Tibial artery (tissue), 4 donors: ENCODE measurements around the gene RYR2.

Source experiments
- DNase-seq, 2 donors: peaks; one replicate each; pipeline ENCODE4 v3.0.0-alpha.2; 2019
- H3K27ac ChIP-seq, 2 donors: fragments of 200-600 bp; sonication (generic) in 1 of 2; 1 replicate in 1 of 2; 2 replicates in 1 of 2; pipeline ENCODE4 v1.5.1; 2018 to 2019; ENCODE audit warnings: mild to moderate bottlenecking in 1 of 2
- H3K27me3 ChIP-seq, 2 donors: fragments of 200-600 bp; sonication (generic) in 1 of 2; one replicate each; pipeline versions ENCODE4 v1.5.1 to v1.6.0; 2016 to 2019
- H3K36me3 ChIP-seq, 3 donors: fragments of 200-600 bp; sonication (generic) in 2 of 3; one replicate each; pipeline ENCODE4 v1.5.1; 2016 to 2019; ENCODE audit warnings: mild to moderate bottlenecking in 2 of 3
- H3K4me1 ChIP-seq, 4 donors: fragments of 200-600 bp; sonication (generic) in 2 of 4; 1 replicate in 3 of 4; 2 replicates in 1 of 4; pipeline ENCODE4 v1.5.1; 2016 to 2019
- H3K4me3 ChIP-seq, 2 donors: fragments of 200-600 bp; sonication (generic) in 1 of 2; 1 replicate in 1 of 2; 2 replicates in 1 of 2; pipeline ENCODE4 v1.5.1; 2018 to 2019; ENCODE audit warnings: mild to moderate bottlenecking in 2 of 2
- H3K9me3 ChIP-seq, 3 donors: fragments of 200-600 bp; sonication (generic) in 1 of 3; one replicate each; pipeline ENCODE4 v1.5.1; 2016 to 2019
- intact Hi-C: fragments of 100-400 bp; cut with DNase I; formaldehyde crosslinking; loops from one replicate; pipeline ENCODE4 v1.15.0; 2023; ENCODE audit warnings: low total_unique reads
- TF ChIP-seq, protein P1 (sequence below), 2 experiments: fragments of 200-600 bp in 1 of 2; fragments of 450-650 bp in 1 of 2; IDR thresholded peaks; one replicate each; pipeline ENCODE4 v1.5.1; 2017 to 2019; ENCODE audit warnings: antibody characterized with exemption in 2 of 2, mild to moderate bottlenecking in 1 of 2, moderate library complexity in 1 of 2

The RYR2 gene

DNA sequence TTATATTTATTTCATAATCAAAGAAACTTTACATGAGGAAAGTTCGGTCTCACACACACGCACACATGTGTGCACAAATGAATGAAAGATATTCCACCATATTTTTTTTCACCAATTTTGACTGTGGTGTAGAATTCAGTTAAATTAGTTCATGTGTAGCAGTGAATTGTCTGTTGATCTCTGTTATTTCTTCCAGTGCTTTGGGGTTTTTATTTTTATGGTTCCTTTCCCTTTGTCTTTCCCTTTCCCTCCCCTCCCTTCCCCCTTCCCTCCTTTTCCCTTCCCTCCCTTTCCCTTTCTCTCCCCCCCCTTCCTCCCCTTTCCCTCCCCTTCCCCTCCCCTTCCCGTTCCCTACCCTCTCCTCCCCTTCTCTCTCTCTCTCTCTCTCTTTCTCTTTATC, 8.9 kb downstream of the RYR2 start:
- DNase-seq = no peak
- Histone ChIP-seq H3K36me3 (no peaks in the 10 kb centered on the region), H3K4me1 (peaks cover 0 to 35% (median 9%) of the 10 kb centered on the region in 4 donors), H3K9me3 (no peaks in the 10 kb centered on the region), H3K4me3 (no peak overlapping the region), H3K27ac (no peak overlapping the region), H3K27me3 (no peaks in the 10 kb centered on the region)
- intact Hi-C loops = no loop called here
- TF ChIP-seq, protein P1, sequence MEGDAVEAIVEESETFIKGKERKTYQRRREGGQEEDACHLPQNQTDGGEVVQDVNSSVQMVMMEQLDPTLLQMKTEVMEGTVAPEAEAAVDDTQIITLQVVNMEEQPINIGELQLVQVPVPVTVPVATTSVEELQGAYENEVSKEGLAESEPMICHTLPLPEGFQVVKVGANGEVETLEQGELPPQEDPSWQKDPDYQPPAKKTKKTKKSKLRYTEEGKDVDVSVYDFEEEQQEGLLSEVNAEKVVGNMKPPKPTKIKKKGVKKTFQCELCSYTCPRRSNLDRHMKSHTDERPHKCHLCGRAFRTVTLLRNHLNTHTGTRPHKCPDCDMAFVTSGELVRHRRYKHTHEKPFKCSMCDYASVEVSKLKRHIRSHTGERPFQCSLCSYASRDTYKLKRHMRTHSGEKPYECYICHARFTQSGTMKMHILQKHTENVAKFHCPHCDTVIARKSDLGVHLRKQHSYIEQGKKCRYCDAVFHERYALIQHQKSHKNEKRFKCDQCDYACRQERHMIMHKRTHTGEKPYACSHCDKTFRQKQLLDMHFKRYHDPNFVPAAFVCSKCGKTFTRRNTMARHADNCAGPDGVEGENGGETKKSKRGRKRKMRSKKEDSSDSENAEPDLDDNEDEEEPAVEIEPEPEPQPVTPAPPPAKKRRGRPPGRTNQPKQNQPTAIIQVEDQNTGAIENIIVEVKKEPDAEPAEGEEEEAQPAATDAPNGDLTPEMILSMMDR (IDR thresholded peaks at IDR 0.05) = no peak

DNA sequence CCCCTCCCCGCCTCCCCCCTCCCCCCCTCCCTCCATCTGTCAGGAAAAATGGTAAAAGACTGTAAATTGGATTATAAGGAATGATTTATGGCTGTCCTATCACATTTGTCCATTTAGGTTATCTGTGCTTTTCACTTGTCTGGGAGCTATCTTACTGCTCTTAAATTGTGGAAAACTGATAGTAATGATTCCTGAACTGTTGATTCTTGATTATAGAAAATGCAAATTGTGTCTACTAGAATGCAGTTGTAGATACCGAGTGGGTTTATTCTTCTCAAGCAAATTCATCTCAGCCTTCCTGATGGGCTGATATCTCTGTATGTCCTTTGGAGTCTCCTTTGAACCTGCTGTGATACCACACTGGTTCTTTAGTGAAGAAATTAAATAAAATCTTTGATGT, 12.3 kb downstream of the RYR2 start:
- H3K27me3 ChIP-seq = no peaks in the 10 kb centered on the region
- no peak for DNase-seq
- H3K4me3 ChIP-seq = no peak overlapping the region
- no peaks in the 10 kb centered on the region for H3K9me3 ChIP-seq
- no peaks in the 10 kb centered on the region for H3K36me3 ChIP-seq
- peaks cover 0 to 25% (median 1%) of the 10 kb centered on the region in 4 donors for H3K4me1 ChIP-seq
- TF ChIP-seq, protein P1 (IDR thresholded peaks at IDR 0.05) = no peak
- no peak overlapping the region for H3K27ac ChIP-seq
- intact Hi-C loops = no loop called here

DNA sequence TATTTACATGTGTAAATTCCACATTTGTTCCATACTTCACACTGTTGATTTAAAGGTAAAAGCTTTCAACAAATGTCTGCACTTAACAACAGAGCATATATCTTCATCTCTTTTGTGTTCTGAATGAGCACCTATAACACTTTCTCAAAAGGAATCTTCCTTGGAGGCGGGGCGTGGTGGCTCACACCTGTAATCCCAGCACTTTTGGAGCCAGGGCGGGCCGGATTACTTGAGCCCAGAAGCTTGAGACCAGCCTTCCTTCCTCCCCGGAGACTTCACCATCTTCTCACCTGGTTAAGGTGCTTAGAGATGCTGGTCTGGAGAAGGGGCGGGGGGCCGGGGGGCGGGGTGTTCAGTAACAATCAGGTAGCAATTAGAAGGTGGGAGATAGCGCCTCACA, 16.5 kb downstream of the RYR2 start:
- DNase-seq = no peak
- no peaks in the 10 kb centered on the region for H3K27me3 ChIP-seq
- TF ChIP-seq, protein P1 (IDR thresholded peaks at IDR 0.05) = no peak
- H3K9me3 ChIP-seq = no peaks in the 10 kb centered on the region
- no peaks in the 10 kb centered on the region for H3K36me3 ChIP-seq
- peak overlapping the region; percentile 37 to 57 for H3K27ac ChIP-seq
- peaks cover 0 to 33% (median 4%) of the 10 kb centered on the region in 4 donors for H3K4me1 ChIP-seq
- intact Hi-C loops = no loop called here
- H3K4me3 ChIP-seq = no peak overlapping the region

DNA sequence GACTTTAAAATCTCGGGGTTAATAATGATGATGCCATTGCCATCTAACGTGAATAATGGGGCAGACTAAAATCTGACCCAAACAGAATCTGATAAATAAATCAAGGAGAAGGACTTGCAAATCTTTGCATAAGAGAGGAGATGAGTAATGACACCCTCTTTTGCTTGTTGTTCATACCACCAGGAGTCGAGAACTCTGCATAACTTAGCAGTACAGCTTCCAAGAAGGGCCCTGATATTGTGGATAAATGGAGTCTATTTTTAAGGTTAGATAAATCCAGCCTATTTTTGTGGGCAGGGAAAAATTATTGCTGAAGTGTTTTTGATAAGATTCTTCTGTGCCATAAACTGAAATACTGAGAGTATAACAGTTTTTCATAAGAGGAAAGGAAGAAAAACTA, 17.3 kb downstream of the RYR2 start:
- DNase-seq = no peak
- no peaks in the 10 kb centered on the region for H3K9me3 ChIP-seq
- TF ChIP-seq, protein P1 (IDR thresholded peaks at IDR 0.05) = no peak
- no peaks in the 10 kb centered on the region for H3K36me3 ChIP-seq
- H3K4me3 ChIP-seq = no peak overlapping the region
- H3K4me1 ChIP-seq = peaks cover 0 to 32% (median 4%) of the 10 kb centered on the region in 4 donors
- intact Hi-C loops = no loop called here
- H3K27ac ChIP-seq = peak overlapping the region; percentile 37 to 57
- H3K27me3 ChIP-seq = no peaks in the 10 kb centered on the region

DNA sequence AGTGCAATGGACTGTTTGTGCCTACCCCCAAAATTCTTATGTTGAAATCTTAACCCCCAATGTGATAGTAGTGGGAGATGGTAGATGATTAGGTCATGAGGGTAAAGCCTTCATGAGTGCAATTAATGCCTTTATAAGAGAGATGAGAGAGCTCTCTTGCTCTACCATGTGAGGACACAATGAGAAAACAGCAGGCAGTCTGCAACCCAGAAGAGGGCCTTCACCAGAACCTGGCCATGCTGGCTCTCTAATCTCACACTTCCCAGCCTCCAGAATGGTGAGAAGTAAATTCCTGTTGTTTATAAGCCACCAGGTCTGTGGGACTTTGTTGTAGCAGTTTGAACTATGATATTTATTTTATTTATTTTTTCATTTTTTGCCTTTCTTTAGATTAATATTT, 21.0 kb downstream of the RYR2 start:
- DNase-seq = no peak
- TF ChIP-seq, protein P1 (IDR thresholded peaks at IDR 0.05) = no peak
- H3K27me3 ChIP-seq = no peaks in the 10 kb centered on the region
- intact Hi-C loops = no loop called here
- no peaks in the 10 kb centered on the region for H3K36me3 ChIP-seq
- no peaks in the 10 kb centered on the region for H3K9me3 ChIP-seq
- no peak overlapping the region for H3K27ac ChIP-seq
- H3K4me1 ChIP-seq = peaks cover 0 to 40% (median 4%) of the 10 kb centered on the region in 4 donors
- no peak overlapping the region for H3K4me3 ChIP-seq

DNA sequence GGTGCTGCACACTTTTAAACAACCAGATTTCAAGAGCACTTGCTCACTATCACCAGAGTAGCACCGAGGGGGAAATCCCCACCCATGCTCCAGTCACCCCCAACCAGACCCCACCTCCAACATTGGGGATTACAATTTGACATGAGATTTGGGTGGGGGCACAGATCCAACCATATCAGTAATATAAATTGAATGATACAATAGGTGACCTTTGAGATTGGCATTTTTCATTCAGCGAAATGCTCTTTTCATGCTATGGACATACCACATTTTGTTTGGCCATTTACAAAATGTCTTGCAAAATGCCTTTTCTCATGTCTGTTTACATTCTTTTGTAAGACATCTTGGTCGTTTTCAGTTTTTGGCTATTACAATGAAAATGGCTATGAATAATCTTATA, 23.9 kb downstream of the RYR2 start:
- TF ChIP-seq, protein P1 (IDR thresholded peaks at IDR 0.05) = no peak
- Histone ChIP-seq H3K4me1 (peaks cover 0 to 45% (median 6%) of the 10 kb centered on the region in 4 donors), H3K27ac (no peak overlapping the region), H3K9me3 (no peaks in the 10 kb centered on the region), H3K27me3 (no peaks in the 10 kb centered on the region), H3K36me3 (no peaks in the 10 kb centered on the region), H3K4me3 (no peak overlapping the region)
- no peak for DNase-seq
- intact Hi-C loops = no loop called here
